Epithelial cell of esophagus (primary cell): Measurements from ENCODE around the gene UBE2D4.

Experiments
- DNase-seq: peaks from one replicate; pipeline ENCODE4 v3.0.0; 2010; ENCODE audit warnings: low read depth
- H3K4me3 ChIP-seq: 2 replicates; pipeline ENCODE4 v1.5.1; 2011; ENCODE audit warnings: mild to moderate bottlenecking, low read length, control low read depth
- CTCF ChIP-seq: IDR thresholded peaks from 2 replicates; pipeline ENCODE4 v1.5.1; 2011; ENCODE audit warnings: low read depth, mild to moderate bottlenecking, low read length, control low read depth, inconsistent platforms; ENCODE audit not compliant: insufficient read depth; ENCODE audit errors: missing control alignments

Gene UBE2D4

GRCh38 chr7:43925984-43926797, at the start of gene UBE2D4:
TSS of gene UBE2D4 (plus strand) at chr7:43926436. CDS start at chr7:43926533, 97 bp downstream.
- peak; percentile 90 for DNase-seq

GRCh38 chr7:43876976-43877745, 49.1 kb upstream of the UBE2D4 start:
- no peak for TF ChIP-seq CTCF
- no peak for DNase-seq
- no peak overlapping the region for H3K4me3 ChIP-seq

More at GRCh38 chr7:43925984-43926797, at the start of gene UBE2D4:
- TF ChIP-seq CTCF, result no peak
- peak within 1 kb of the TSS; percentile 68 for H3K4me3 ChIP-seq

- TF ChIP-seq CTCF, result no peak
- no peak overlapping the region for H3K4me3 ChIP-seq
These were observed 48.0 kb upstream of the UBE2D4 start for GRCh38 chr7:43877968-43878864.

GRCh38 chr7:43878867-43879266, 47.4 kb upstream of the UBE2D4 start:
- no peak for DNase-seq
- TF ChIP-seq CTCF, result no peak
- H3K4me3 ChIP-seq, result no peak overlapping the region

More at GRCh38 chr7:43877968-43878864, 48.0 kb upstream of the UBE2D4 start:
- DNase-seq, result no peak

- H3K4me3 ChIP-seq, result no peak overlapping the region
- DNase-seq, result peak; percentile 71
- TF ChIP-seq CTCF, result no peak
These were observed 46.8 kb upstream of the UBE2D4 start for GRCh38 chr7:43879477-43879876.

GRCh38 chr7:43880596-43880995, 45.6 kb upstream of the UBE2D4 start:
- H3K4me3 ChIP-seq, result no peak overlapping the region
- no peak for TF ChIP-seq CTCF
- DNase-seq, result no peak
